Activated B cell treated with CpG ODN at 0.5 μM for 24 hours (primary cell): ENCODE measurements around the gene TRAF3IP1. TPM values are rescaled to one million over a fixed set of nuclear protein-coding genes. Genes with fewer than 3 reads are reported as not detected.

Source experiments
- total RNA-seq: library from RNA; stranded (reverse); gene quantifications from 2 replicates; pipeline ENCODE4 v1.2.3, GENCODE V29; 2022

The TRAF3IP1 gene
- total RNA-seq, 1 donor from 2014 or later, result 9.9 TPM

Other genes with a start within 250 kb of the TRAF3IP1 start
- gene ESPNL, start 220.2 kb upstream of the TRAF3IP1 start, total RNA-seq, result 0.27 and 0.42 TPM in 2 replicates
- not detected in 2 replicates for gene KLHL30, start 181.8 kb upstream of the TRAF3IP1 start, total RNA-seq
- not detected in 2 replicates for gene ERFE, start 161.5 kb upstream of the TRAF3IP1 start, total RNA-seq
- 64.4 and 77.3 TPM in 2 replicates for gene ILKAP, start 116.8 kb upstream of the TRAF3IP1 start, total RNA-seq
- 4.4 and 5.0 TPM in 2 replicates for gene HES6, start 80.5 kb upstream of the TRAF3IP1 start, total RNA-seq
- 15.8 and 16.6 TPM in 2 replicates for gene PER2, start 31.9 kb upstream of the TRAF3IP1 start, total RNA-seq
- gene ASB1, start 106.4 kb downstream of the TRAF3IP1 start, total RNA-seq, result 44.5 and 49.8 TPM in 2 replicates